Central memory CD8-positive, alpha-beta T cell (primary cell): ENCODE measurements around the gene MAPK4.

Experiments
- ATAC-seq: fragments of 150-1000 bp; cut with Tn5 transposase; replicated peaks from 2 replicates; pipeline ENCODE4 v1.10.0; 2022; ENCODE audit warnings: mild to moderate bottlenecking, moderate FRiP score, moderate number of reproducible peaks; ENCODE audit not compliant: poor library complexity, severe bottlenecking; ENCODE audit errors: extremely low read depth
- DNase-seq, 2 donors: peaks; one replicate each; pipeline ENCODE4 v3.0.0; 2021; ENCODE audit warnings: low spot score in 2 of 2
- H3K27ac Mint-ChIP-seq: one replicate; pipeline ENCODE4 v1.8.0; 2022; ENCODE audit warnings: low read depth, mild to moderate bottlenecking, moderate library complexity, mixed read lengths
- H3K27me3 Mint-ChIP-seq: one replicate; pipeline ENCODE4 v1.8.0; 2022; ENCODE audit warnings: mixed read lengths
- H3K36me3 Mint-ChIP-seq: one replicate; pipeline ENCODE4 v1.8.0; 2022; ENCODE audit warnings: mild to moderate bottlenecking, moderate library complexity, mixed read lengths; ENCODE audit not compliant: insufficient read depth
- H3K4me1 Mint-ChIP-seq: one replicate; pipeline ENCODE4 v1.8.0; 2022; ENCODE audit warnings: mixed read lengths
- H3K4me3 Mint-ChIP-seq: one replicate; pipeline ENCODE4 v1.8.0; 2022; ENCODE audit warnings: mild to moderate bottlenecking, moderate library complexity, mixed read lengths
- H3K9me3 Mint-ChIP-seq: one replicate; pipeline ENCODE4 v1.8.0; 2022; ENCODE audit warnings: mixed read lengths

The MAPK4 gene

DNA sequence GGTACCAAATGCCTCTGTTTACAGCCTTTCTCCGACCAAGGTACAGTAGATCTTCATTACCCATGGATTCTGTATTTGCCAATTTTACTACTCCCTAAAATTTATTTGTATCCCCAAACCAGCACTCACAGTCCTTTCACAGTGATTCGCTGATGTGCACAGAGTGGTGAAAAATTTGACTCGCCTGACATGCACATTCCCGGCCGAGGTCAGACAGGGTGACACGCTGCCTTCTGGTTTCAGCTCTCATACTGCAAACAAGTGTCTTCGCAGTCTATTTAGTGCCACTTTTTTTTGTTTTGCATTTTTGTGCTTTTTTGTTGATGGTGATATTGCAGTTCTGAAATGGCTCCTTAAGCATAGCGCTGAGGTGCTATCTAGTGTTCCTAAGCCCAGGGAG is 71.0 kb downstream of the MAPK4 start:
- H3K9me3 Mint-ChIP-seq: no peaks in the 10 kb centered on the region
- H3K4me1 Mint-ChIP-seq: no peaks in the 10 kb centered on the region
- no peaks in the 10 kb centered on the region for H3K36me3 Mint-ChIP-seq
- no peak overlapping the region for H3K27ac Mint-ChIP-seq
- DNase-seq (no peak), ATAC-seq (no peak)
- peaks cover 50% of the 10 kb centered on the region for H3K27me3 Mint-ChIP-seq
- no peak overlapping the region for H3K4me3 Mint-ChIP-seq

DNA sequence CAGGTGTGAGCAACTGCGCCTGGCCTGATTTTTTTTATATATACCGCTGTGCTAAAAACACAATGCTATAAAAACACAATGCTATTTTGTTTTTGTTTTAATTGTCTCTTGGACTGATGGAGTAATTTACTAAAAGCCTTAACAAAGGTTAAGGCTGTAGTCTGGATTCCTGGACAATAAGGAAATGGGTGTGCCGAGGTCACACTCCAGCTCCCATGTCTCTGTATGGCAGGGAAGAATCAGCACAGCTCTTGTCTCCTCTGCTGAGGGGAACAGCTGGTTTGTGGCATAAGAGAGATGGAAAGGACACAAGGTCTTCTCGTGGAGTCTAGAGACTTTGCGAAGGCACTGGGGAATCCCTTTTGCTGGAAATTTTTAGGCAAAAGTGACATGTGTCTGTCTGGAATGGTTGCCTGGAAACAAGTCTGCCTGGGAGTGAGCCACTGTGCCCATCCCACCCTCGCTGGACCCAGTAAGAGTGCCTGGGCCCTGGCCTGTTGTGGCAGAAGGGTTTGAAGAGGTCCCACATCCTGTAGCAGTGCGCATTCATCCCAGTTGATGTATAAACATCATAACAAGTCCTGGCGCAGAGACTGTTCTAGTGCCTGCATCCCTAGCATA is 73.1 kb downstream of the MAPK4 start:
- Mint-ChIP-seq H3K9me3 (no peaks in the 10 kb centered on the region), H3K4me3 (no peak overlapping the region), H3K27ac (no peak overlapping the region), H3K27me3 (peaks cover 55% of the 10 kb centered on the region), H3K36me3 (no peaks in the 10 kb centered on the region), H3K4me1 (no peaks in the 10 kb centered on the region)
- ATAC-seq: no peak
- no peak for DNase-seq

DNA sequence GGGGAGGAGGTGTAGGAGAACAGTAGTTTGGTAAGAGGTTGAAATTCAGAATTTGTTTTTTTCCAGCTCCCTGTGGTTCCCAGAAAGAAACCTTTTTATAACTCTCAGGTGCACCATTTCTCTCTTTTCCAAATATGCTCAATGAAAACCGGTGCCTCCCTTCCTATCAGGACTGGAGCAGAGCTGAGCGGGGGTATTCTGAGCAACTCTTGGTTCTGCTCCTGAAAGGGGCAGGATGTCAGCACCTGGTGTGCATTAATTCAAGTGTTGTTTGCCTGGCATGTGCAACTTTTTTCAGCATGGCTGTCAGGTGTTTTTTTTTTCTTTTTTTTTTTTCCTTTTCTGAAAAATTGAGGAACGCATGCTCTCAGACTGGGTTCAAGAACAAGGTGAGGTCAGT is 74.1 kb downstream of the MAPK4 start:
- peaks cover 53% of the 10 kb centered on the region for H3K27me3 Mint-ChIP-seq
- no peaks in the 10 kb centered on the region for H3K4me1 Mint-ChIP-seq
- no peak overlapping the region for H3K27ac Mint-ChIP-seq
- no peaks in the 10 kb centered on the region for H3K36me3 Mint-ChIP-seq
- no peaks in the 10 kb centered on the region for H3K9me3 Mint-ChIP-seq
- no peak overlapping the region for H3K4me3 Mint-ChIP-seq
- DNase-seq (no peak), ATAC-seq (no peak)

DNA sequence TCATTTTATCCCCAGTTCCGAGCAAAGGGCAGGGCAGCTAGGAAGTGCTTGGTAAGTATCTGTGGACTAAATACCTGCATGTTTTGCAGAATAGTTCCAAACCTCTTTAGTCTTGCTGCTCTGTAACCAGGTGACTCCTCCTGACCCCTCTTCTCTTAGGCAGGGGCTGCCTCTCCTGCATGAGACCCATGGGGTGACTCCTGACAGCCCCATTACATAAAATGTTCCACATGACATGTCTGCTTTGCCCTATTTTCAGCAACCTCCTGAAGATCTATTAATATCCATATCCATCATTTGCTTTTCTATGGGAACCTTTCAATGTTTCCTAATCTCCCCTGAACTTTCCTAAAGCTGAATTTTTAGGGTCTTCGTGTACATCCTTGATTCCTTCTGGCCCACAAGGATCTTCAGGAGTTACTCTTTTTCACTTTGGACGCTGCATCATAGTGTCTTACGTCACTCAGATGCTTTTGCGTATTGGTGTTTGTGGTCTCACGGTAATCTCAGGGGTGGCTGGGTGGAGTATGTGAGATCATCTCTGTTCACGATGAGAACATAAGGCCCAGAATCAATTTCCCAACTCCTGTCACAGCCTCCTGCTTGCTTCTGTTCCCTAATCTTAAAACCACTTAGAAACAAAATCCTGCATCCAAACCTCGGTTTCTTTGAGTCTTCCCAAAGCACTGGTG is 76.6 kb downstream of the MAPK4 start:
- H3K4me1 Mint-ChIP-seq: no peaks in the 10 kb centered on the region

DNA sequence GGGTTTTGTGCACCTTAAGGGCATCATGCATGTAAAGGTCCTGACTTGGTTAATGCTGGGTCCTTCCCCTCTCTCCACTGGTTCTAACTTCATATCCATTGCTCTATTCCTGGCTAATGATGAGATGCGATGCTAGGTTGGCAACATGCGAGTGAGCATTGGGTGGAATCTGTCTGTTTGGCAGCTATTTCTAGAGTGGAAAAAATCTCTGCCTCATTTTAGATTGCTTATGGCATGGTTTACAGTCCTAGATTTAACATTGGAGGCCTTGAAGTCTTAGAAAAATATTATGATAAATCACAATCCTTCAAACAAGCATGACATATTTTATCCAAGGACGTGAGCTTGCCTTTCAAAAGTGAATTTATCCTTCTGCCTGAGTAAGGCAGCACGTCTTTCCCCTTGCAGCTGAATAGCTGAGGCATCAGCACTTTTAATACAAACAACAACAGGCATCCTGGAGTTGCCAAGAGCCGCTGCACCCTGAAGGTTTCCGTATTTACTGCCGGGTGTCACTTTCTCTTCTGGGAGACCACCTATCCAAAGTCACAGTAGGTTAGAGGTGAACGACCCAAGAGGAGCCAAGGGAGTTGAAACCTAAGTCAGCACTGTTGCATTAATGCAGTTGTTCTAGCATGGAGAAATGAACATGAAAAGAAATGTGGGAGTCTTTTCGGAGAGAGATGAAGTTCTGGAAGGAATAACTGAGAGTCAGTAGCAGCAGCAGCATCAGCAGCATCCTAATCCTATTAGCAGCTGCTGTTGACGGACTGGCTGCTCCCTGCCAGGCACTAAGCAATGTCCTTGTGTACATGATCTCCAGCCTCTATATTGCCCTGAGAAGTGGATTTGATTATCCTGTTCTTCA is 78.4 kb downstream of the MAPK4 start:
- H3K9me3 Mint-ChIP-seq: no peaks in the 10 kb centered on the region
- peaks cover 20% of the 10 kb centered on the region for H3K27me3 Mint-ChIP-seq
- H3K27ac Mint-ChIP-seq: no peak overlapping the region
- H3K4me3 Mint-ChIP-seq: no peak overlapping the region
- no peak for DNase-seq
- no peaks in the 10 kb centered on the region for H3K36me3 Mint-ChIP-seq
- H3K4me1 Mint-ChIP-seq: no peaks in the 10 kb centered on the region
- no peak for ATAC-seq

More for the DNA sequence above, 76.6 kb downstream of the MAPK4 start:
- H3K4me3 Mint-ChIP-seq: no peak overlapping the region
- peaks cover 30% of the 10 kb centered on the region for H3K27me3 Mint-ChIP-seq
- H3K9me3 Mint-ChIP-seq: no peaks in the 10 kb centered on the region
- ATAC-seq (no peak), DNase-seq (no peak)
- no peaks in the 10 kb centered on the region for H3K36me3 Mint-ChIP-seq
- no peak overlapping the region for H3K27ac Mint-ChIP-seq

DNA sequence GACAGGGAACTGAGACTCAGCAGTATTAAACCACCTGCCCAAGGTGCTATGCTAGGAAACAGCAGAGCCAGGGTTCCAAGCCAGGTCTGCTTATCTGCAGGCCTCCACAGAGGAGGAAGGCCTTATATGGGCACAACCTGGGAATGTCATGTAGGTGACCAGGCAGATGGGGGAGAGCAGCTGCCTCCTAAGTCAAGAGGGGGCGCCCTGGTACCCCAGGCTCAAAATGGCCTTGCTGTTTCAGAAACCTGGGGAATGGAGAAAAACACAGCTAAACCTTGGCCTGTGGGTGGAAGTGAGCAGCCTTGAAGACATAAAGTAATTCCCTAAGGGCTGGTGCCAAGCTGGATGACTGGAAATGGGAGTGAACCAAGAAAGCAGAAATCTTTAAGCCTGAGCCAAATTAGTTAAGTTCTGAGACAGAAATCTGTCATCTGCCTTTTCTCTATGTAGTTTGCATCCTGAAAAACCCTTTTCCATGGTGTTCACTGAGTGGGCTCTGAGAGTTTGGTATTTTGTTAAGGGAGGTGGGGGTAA is 79.1 kb downstream of the MAPK4 start:
- Mint-ChIP-seq H3K27me3 (peaks cover 13% of the 10 kb centered on the region), H3K36me3 (no peaks in the 10 kb centered on the region), H3K4me3 (no peak overlapping the region), H3K4me1 (no peaks in the 10 kb centered on the region), H3K27ac (no peak overlapping the region), H3K9me3 (no peaks in the 10 kb centered on the region)
- DNase-seq (no peak), ATAC-seq (no peak)

DNA sequence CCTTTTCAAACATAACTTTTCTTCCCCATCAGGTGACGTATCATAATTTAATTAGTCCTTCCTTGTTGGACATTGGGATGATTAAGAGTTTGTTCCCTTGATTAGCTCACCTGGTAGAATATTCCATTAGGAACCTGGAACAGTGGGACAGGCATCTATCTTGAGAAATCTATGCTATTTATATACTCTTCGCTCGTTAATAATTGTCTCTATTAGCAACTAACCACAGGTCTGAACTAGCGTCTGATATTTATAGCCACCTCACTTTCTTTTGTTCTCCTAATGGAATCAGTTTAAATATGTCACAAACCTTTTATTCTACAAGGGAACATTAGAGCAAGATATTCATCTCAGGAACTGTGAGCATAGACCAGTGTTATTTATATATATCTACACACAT is 79.8 kb downstream of the MAPK4 start:
- no peaks in the 10 kb centered on the region for H3K36me3 Mint-ChIP-seq
- H3K4me1 Mint-ChIP-seq: no peaks in the 10 kb centered on the region
- H3K27me3 Mint-ChIP-seq: peaks cover 16% of the 10 kb centered on the region
- DNase-seq: no peak
- no peaks in the 10 kb centered on the region for H3K9me3 Mint-ChIP-seq
- no peak overlapping the region for H3K27ac Mint-ChIP-seq
- no peak for ATAC-seq
- H3K4me3 Mint-ChIP-seq: no peak overlapping the region

DNA sequence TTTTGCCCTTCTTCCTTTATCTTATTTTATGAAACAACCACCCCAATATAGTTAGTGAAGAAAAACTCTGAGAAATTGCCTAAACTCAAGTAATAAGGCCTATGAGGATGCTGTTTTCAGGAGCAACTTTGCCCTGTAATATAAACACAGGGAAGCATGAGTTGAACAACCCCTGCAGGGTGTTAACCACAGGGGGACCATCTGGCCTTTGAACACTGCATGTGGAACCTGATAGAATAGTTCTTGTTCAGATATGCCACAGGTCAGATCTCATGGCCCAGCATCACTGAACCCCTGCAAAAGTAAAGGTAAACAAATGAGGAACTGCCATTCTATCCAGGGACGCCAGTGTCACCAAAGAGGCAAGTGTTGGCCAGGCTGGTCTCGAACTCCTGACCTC is 82.6 kb downstream of the MAPK4 start:
- H3K27ac Mint-ChIP-seq: no peak overlapping the region
- no peaks in the 10 kb centered on the region for H3K36me3 Mint-ChIP-seq
- H3K9me3 Mint-ChIP-seq: no peaks in the 10 kb centered on the region
- H3K4me3 Mint-ChIP-seq: no peak overlapping the region
- no peaks in the 10 kb centered on the region for H3K4me1 Mint-ChIP-seq
- peaks cover 9% of the 10 kb centered on the region for H3K27me3 Mint-ChIP-seq
- ATAC-seq (no peak), DNase-seq (no peak)

DNA sequence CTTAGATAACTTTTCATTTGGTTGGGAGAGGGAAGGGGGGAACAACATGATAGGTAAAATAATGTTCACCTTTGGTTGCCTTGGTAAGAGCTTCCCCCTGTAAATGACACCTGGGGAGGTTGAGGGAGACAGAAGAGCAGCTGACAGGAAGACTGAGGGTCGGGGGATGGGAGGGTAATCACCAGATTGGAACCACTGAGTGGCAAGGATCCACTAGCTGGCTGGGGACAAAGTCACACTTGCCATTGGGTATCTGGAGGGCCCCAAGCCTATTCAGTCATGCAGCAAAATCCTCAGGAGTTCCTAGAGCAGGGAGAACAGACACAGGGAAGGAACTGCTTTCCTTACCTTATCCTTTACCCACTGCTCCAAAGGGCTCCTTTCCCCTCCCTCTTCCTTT is 84.3 kb downstream of the MAPK4 start:
- DNase-seq (no peak), ATAC-seq (no peak)
- H3K27ac Mint-ChIP-seq: no peak overlapping the region
- no peaks in the 10 kb centered on the region for H3K4me1 Mint-ChIP-seq
- peaks cover 9% of the 10 kb centered on the region for H3K27me3 Mint-ChIP-seq
- no peaks in the 10 kb centered on the region for H3K9me3 Mint-ChIP-seq
- no peaks in the 10 kb centered on the region for H3K36me3 Mint-ChIP-seq
- H3K4me3 Mint-ChIP-seq: no peak overlapping the region

DNA sequence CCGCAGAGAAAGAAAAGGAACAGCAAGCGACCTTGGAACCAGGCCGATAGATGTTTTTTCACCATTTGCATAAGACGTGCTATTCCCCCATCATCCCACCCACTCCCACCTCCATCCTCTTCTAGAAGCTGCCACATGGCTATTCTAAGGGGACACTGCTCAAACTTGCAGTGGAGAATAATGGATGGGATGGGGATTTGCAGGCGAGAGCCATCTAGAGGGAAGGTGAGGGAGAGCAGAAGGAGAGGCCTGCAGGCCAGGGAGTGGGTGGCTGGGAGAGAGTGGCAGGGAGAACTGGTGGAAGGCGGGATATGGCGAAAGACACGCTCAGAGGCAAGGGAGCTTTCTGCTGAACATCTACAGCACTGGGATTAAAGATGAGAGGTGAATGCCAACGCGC is 84.9 kb downstream of the MAPK4 start:
- DNase-seq (no peak), ATAC-seq (no peak)
- H3K27me3 Mint-ChIP-seq: peaks cover 9% of the 10 kb centered on the region
- H3K4me3 Mint-ChIP-seq: no peak overlapping the region
- no peaks in the 10 kb centered on the region for H3K9me3 Mint-ChIP-seq
- H3K27ac Mint-ChIP-seq: no peak overlapping the region
- no peaks in the 10 kb centered on the region for H3K36me3 Mint-ChIP-seq
- no peaks in the 10 kb centered on the region for H3K4me1 Mint-ChIP-seq

DNA sequence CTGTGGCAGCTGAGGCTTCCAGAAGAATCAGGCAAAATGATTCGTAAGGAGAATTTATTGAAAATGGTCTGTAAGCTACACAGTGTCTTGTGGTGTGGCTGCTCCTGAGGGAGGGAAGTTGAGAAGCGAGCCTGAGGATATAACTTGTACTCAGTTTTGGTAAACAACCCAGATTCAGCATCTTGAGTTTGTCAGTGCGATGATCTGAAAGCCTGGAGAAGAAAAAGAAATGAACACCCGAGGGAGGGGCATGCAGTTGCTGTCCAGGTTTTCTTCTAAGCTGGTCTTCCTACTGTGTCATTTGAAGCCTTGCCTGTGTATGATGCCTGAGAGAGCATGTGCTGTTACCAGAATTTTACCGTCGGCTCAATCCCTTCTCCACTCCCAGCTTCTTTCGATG is 87.3 kb downstream of the MAPK4 start:
- H3K4me1 Mint-ChIP-seq: no peaks in the 10 kb centered on the region
- H3K27me3 Mint-ChIP-seq: peaks cover 13% of the 10 kb centered on the region
- no peaks in the 10 kb centered on the region for H3K9me3 Mint-ChIP-seq
- H3K36me3 Mint-ChIP-seq: no peaks in the 10 kb centered on the region
- no peak for ATAC-seq
- no peak overlapping the region for H3K27ac Mint-ChIP-seq
- DNase-seq: no peak
- no peak overlapping the region for H3K4me3 Mint-ChIP-seq

DNA sequence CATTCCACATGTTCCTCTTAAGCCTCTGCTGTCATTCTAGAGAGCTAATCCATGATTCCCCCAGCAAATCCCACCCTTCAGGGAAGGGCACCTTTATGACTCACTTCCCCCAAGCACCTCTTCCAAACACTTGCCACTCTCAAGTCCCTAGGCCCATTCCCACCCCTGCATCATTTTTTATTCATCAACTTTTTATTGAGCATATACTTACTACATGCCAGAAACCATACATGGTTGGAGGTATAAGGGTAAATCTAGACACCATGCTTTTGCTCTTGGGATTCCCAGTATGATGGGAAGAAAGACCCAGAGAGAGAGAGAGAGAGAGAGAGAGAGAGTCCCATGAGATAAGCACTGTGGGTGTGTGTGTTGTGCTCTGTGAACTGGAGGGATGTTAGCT is 87.9 kb downstream of the MAPK4 start:
- Mint-ChIP-seq H3K36me3 (no peaks in the 10 kb centered on the region), H3K4me1 (no peaks in the 10 kb centered on the region), H3K27me3 (peaks cover 19% of the 10 kb centered on the region), H3K27ac (no peak overlapping the region), H3K4me3 (no peak overlapping the region), H3K9me3 (no peaks in the 10 kb centered on the region)
- DNase-seq (no peak), ATAC-seq (no peak)

DNA sequence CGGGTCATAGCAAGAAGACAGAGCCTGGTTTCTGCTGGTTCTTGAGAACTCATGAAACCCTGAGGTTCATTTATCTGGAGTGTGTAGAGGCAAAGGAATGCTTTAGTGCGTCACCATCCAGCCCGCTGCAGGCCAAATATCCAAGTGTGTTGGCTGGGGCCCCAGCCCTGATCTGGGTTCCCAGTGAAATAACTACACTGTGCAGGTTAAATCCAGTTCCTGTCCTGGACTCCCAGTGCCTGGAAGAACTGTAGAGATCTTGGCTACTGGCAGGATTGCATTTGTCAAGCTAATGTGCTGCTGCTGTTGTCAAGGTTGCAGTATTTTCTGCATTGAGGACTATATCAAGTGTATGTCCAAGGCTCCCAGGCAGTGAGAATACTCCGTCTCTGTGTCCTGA is 89.9 kb downstream of the MAPK4 start:
- ATAC-seq: no peak
- peaks cover 17% of the 10 kb centered on the region for H3K27me3 Mint-ChIP-seq
- no peaks in the 10 kb centered on the region for H3K9me3 Mint-ChIP-seq
- H3K4me1 Mint-ChIP-seq: no peaks in the 10 kb centered on the region
- no peak overlapping the region for H3K4me3 Mint-ChIP-seq
- H3K27ac Mint-ChIP-seq: no peak overlapping the region
- DNase-seq: no peak
- H3K36me3 Mint-ChIP-seq: no peaks in the 10 kb centered on the region
